ENCODE results near the gene SDK1.

Gene SDK1

DNA sequence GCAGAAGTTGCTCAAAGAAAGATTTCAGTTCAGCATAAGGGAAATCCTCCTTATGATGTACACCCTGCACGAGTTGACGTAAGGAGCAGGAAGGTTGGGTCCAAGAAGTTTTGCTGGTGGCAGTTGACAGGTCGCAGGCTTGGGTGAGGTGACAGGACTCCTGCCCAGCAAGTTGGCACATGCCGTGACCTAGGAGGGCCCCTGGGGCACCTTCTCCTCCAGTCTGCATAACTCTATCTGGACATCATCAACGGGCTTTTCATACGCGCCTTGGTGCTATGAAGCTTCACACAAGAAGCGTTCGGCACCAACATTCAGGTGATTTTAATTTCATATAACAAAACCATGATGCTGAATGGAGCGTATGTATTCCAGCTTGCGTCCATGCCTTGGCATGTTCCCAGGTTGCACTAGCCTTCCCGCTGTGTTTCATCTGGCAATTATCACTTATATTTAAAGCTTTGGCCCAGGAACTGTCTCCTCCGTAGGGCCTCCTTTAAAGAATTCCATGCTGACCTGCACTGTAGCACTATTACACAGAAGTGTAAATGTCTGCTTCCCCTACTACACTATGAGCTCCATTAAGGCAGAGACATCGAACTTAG is 729.4 kb downstream of the SDK1 start:
- no peak for DNase-seq (ENCODE audit: low read depth in 2 of 2, low spot score in 1 of 2)

DNA sequence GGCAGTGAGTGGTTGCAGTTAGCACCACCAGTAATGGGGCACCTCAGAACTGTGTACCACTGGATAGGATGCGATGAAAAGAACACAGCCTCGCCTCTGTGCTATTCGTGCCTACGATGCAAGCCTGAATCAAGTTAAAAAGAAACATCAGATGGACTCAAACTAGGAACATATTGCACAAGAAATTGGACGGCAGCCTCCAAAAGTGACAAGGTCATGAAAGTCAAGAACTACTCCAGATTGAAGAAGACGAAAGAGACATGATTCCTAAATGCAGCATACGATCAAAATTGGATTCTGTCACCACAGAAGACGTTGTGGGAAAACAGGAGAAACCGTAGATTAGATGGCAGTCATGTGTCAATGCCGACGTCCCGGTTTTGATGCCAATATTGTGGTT is 732.9 kb downstream of the SDK1 start:
- no peak for DNase-seq (ENCODE audit: low read depth in 2 of 2, low spot score in 1 of 2)

DNA sequence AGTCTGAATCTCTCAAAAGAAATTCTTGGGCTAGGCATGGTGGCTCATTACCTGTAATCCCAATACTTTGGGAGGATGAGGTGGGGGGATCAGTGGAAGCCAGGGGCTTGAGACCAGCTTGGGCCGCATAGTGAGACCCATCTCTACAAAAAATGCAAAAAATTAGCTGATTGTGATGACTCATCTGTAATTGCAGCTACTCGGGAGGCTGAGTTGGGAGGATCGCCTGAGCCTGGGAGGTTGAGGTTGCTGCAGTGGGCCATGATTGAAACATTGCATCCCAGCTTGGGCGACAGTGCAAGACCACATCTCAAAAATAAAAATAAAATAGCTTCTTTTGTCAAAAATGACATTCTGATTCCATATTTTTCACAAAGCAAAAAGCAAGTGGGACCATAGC is 736.3 kb downstream of the SDK1 start:
- DNase-seq (ENCODE audit: low read depth in 2 of 2, low spot score in 1 of 2), result no peak

DNA sequence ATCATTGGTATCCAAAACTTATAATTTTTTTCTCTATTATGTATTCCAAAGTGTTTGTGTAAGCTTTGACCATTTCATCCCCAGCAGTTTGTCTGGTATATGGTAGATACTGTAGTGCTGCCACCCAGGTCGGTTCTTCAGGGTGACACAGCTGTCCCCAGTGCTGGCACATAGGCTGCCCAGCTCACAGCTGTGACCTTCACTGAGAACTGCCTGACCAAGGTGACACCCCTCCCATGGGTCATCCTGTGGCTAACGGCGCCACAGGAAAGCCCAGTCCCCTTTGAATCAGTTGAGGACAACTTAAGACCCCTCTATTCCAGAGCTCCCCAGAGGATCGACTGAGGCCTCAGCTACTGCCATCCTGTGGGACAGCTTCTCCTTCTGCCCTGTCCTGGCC is 736.8 kb downstream of the SDK1 start:
- no peak for DNase-seq (ENCODE audit: low read depth in 2 of 2, low spot score in 1 of 2)

DNA sequence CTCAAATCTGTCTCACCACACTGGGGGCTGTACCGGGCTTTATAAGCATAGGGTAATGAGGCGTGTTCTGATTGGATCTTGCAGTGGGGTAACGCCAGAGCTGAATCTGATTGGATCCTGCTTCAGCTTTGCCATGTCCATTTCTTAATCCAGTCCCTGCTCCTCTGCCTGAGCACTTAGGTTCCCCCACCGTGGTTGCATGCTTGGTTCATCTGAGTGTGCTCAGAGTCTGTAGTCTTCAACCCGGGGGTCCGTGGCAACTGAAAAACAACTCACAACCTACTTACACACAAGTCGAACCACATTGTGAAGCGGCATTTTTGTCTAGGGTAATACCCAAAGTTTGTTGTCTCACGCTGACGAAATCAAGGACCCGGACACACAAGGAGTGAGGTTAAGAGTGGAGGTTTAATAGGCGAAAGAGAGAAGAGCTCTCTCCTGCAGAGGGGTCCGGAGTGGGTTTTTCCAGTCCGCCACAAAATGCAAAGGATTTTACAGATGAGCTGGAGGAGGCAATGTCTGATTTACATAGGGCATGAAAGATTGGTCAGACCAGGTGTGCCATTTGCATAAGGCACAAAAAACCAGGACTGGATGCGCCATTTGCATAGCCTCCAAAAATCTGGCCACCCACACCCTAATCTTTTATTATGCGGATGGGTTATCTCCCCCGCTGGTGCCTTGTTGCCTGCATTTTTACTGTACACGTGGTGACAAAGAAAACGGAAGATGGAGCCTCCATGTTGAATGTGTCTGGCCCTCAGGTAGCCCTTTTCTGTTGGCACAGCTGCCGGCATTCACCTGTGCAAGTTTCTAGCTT is 739.3 kb downstream of the SDK1 start:
- no peak for DNase-seq (ENCODE audit: low read depth in 2 of 2, low spot score in 1 of 2)

DNA sequence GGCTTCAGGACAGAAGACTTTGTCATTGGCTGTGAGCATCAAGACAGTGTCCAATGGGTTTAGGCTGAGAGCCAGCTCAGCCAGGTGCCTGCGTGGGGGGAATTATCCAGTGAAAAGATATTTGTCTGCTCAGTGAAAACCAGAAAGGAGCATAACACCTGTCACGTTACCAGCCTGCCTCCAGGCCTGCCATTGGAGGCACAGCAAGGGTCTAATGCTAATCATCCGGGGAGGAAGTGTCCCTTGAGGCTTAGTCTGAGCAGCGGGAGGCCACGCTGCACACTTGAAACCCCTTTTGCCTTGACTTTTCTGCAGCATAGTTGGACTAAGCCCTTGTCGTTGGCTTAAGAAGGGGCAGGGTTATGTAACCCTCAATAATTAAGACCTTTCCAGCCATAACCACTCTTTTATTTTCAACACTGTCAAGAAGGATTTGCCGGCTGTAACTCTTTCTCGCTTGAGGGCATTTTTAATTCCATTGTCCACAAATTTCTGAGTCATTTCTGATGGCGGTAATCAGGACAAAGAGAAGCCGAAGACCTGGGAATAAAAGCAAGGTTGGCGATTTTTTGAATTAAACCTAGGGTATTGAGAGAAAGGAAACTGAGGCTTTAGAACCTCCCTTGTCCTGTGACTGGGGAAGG is 741.5 kb downstream of the SDK1 start:
- no peak for DNase-seq (ENCODE audit: low read depth in 2 of 2, low spot score in 1 of 2)

DNA sequence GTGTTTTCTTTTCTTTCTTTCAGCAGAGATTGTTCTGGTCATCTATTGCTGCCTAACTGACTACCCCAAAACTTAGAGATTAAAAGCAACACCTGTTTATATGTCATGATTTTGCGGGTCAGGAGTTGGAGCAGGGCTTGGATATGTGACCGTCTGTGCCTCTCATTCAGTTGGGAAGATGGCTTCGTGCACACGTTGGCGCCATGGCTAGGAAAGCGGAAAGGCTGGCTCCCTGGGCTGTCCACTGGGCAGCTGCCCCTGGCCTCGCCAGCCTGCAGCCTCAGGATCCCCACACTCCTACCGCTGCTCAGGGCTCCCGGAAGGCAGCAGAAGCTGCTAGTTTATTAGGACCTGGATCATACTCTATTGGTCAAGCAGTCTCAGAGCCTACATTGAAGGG is 742.9 kb downstream of the SDK1 start:
- DNase-seq (ENCODE audit: low read depth in 2 of 2, low spot score in 1 of 2), result no peak

DNA sequence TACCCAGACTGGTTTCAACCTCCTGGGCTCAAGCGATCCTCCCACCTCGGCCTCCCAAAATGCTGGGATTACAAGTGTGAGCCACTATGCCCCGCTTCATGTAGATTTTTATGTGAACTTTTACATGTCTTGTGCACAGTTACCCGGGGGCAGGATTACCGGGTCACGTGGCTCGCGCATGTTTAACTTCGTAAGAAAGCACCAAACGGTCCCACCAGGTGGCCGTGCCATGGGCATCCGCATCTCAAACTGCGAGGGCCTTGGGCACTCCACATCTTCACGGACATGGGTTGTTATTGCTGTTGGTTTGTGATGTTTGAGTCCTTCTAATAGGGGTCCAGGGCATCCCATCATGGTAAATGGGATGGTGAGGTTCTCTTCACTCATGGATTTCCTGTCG is 744.4 kb downstream of the SDK1 start:
- DNase-seq (ENCODE audit: low read depth in 2 of 2, low spot score in 1 of 2), result no peak

DNA sequence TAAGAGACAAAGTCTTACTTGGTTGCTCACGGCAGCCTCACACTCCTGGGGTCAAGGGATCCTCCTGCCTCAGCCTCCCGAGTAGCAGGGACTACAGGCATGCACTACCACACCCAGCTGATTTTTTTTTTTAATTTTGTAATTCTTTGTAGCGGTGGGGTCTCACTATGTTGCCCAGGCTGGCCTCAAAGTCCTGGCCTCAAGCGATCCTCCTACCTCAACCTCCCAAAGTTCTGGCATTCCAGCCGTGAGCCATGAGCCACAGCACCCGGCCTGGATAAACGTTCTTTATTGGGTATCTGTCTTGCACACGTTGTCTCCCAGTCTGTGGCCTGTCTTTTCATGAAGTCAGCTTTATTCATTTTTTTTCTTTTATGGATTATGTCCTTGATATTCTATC is 744.9 kb downstream of the SDK1 start:
- DNase-seq (ENCODE audit: low read depth in 2 of 2, low spot score in 1 of 2), result no peak

DNA sequence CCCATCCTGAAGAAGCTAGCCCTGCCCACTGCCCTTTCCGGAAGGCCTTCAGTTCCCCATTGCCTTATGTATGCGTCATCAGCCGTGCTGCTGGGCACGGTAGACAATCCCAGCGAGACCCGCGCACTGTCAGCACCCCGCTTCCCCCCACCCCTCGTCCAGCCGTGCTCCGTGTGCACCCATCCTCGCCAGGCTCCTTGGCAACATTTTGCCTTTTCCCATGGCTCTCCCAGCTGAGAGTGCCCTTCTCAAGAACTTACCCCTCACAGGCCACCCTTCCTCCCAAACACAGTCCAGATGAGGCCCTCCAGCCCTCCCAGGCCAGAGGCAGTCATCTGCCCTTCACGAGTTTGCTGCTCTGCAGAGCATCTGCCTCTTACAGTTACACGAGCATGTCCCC is 747.3 kb downstream of the SDK1 start:
- no peak for DNase-seq (ENCODE audit: low read depth in 2 of 2, low spot score in 1 of 2)

DNA sequence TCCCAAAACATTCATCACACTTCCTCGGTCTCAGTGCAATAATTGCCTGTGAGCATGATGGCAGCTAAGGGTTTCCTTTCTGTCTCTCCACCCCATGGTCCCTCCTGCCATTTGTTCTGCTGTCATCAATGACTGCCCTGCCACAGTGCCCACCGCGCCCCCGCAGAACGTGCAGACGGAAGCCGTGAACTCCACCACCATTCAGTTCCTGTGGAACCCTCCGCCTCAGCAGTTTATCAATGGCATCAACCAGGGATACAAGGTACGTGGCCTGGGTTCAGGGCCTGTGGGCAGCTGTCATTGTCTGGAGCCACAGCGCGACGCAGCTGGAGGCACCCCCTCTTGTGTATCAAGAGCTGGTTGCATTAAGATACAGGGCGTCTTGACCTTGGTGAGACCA is 748.1 kb downstream of the SDK1 start:
- no peak for DNase-seq (ENCODE audit: low read depth in 2 of 2, low spot score in 1 of 2)

DNA sequence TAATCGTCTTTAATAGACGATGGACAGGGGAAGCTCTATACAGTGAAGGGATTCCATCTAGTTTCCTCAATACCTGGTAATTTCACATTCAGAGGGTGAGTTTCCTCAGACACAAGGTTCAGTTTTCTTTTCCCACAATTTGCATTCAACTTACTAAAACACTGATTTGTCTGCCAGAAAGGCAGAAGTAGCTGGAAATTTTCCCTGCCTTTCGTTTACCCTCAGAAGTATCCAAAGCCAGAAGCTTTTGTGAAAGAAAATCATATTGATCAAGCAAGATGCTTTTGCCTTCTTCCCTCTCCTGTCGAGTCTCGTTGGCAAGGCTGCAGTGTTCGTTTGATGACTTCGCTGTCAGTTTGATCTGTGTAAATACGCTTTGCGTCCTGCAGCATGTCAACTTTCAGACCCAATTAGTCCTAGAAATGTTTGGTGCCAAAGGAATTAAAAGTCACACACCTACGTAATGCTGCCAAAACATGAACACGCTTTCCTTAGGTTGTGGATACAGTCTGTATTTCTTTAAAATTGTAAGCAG is 749.1 kb downstream of the SDK1 start:
- no peak for DNase-seq (ENCODE audit: low read depth in 2 of 2, low spot score in 1 of 2)

DNA sequence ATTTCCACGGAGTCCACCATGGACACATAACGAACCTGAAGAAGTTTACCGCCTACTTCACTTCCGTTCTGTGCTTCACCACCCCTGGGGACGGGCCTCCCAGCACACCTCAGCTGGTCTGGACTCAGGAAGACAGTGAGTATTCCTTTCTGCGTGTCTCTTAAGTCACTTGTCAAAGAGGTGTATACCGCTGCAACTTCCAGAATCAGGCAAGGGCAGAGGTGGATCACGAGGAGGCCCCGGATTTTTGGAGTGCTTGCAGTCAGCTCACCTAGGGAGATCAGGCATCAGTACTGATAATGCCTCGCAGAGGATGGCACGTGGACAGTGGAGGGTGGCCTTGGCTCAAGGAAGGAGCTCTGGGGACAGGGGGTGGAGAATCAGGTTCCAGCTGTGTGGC is 750.6 kb downstream of the SDK1 start:
- DNase-seq (ENCODE audit: low read depth in 2 of 2, low spot score in 1 of 2), result no peak

DNA sequence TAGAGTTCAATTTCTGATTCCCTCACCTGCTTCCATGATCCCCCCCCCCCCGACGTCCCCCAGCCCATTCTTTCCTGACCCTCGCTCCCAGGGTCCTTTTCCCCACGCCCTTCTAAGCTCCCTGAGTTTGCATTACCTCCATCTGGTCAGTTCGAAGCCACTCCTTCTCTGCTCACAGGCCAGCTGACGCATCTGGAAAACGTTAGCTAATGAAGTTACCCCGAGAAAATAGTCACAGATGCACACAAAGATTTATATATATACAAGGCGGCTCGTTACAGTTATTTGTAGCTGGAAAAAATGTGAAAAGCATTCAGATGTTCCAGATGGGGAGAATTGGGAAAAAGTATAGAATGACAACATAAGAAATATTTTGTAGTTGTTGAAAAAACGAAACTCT is 751.1 kb downstream of the SDK1 start:
- DNase-seq (ENCODE audit: low read depth in 2 of 2, low spot score in 1 of 2), result no peak

DNA sequence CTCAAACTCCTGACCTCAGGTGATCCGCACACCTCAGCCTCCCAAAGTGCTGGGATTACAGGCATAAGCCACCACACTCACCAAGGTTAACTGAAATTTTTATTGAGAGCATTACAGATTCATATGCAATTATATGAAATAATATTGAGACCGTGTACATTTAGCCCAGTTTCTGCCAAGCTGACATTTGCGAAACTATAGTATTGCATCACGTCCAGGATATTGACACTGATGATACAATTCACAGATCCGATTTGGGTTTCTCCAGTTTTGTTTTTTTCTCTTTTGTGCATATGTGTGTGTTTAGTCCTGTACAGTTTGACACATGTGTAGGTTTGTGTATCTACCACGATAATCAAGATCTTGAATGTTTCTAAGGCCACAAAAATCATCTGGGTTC is 753.1 kb downstream of the SDK1 start:
- no peak for DNase-seq (ENCODE audit: low read depth in 2 of 2, low spot score in 1 of 2)

DNA sequence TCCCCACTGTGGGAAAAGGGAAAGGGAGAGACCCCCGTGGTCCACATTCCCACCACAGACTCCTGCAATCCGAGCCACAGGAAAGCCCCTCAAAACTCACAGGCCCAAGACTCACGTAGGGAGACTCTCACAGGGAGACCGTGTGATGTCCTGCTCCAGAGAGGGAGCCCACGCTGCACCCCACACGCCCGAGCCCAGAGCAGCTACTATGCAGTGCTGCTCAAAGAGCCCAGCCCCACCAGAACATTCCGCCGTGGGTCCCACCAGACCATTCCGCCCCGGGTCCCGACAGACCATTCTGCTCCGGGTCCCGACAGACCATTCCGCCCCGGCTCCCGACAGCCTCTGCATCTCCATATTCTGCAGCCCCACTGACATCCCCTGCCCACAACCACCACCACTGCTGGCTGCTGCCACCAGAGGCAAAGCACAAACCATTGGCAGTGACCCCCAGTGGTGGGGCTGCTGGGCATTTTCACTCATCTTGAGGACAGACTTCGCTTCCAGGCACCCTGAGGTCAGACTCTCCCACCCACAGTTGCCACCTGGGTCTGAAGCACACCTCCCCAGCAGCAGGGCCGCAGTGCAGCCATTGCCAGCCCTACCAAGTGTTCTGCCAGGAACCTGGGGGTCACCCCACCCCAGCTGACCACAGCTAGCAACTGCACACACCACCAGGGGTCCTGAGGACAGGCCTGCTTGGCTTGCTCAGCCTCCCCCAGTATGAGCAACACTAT is 755.7 kb downstream of the SDK1 start:
- no peak for DNase-seq (ENCODE audit: low read depth in 2 of 2, low spot score in 1 of 2)

DNA sequence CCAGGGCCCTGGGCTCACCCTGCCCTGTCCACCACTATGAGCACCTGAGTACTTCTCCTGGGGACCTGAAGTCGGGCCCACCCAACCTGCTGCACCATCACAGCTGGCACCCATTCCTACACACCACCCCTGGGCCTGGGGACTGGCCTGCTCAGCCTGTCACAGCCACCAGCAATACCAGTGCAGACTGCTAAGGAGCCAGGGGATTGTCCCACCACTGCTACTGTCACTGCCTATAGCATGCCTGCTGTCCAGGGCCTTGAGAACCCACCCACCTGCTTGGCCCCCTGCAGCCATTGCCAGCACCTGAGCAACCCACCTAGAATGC is 756.2 kb downstream of the SDK1 start:
- DNase-seq (ENCODE audit: low read depth in 2 of 2, low spot score in 1 of 2), result no peak

DNA sequence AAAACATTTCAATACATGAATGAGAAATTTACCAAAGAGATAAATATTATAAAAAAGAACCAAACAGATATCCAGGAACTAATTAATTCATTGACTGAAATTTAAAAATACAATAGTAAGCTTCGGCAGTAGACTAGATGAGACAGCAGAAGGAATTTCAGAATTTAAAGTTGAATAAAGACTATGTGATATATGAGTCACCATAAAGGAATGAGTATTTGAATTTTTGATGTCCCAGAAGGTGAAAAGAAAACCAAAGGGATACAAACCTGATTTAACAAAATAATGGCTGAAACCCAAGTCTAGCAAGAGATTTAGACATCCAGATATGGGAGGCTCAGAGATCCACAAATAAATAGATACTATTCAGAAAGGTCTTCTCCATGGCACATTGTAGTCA is 757.1 kb downstream of the SDK1 start:
- DNase-seq (ENCODE audit: low read depth in 2 of 2, low spot score in 1 of 2), result no peak

DNA sequence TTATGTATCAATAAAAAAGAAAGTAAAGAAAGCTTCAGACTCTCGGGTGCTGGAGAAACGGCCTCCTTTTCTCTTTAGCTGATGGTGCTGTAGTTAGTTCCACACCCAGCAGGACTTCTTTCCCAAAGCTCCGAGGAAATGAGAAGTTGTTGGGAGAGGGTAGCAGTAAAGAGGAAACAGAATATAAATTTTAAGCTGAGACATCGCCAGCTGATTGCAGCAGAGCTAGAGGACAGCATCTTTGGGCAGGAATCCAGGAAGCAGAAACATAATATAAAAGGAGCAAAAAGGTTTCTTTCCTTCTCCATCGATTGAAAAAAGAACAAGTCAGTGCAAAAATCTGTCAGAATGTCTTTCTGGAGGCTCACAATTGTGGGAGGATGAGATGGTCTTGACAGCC is 764.1 kb downstream of the SDK1 start:
- no peak for DNase-seq (ENCODE audit: low read depth in 2 of 2, low spot score in 1 of 2)

DNA sequence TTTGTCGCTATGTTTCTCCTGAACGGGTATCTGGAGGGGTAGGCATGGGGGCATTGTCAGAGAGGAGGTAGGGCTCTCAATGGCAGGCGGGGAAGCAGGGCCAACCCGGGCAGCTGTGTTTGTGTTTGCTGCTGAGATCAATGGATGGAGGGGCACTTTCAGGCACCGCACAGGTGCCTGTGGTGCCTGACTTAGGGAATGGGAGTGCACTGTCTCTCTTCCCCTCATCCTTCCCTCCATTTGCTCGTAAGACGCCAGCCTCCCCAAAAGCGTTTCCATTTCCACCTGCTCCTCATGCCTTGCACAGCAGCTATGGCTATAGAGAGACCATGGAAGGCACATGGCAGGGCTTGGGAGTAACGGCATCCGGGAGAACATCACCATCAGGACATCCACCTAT is 765.2 kb downstream of the SDK1 start:
- DNase-seq (ENCODE audit: low read depth in 2 of 2, low spot score in 1 of 2), result no peak

DNA sequence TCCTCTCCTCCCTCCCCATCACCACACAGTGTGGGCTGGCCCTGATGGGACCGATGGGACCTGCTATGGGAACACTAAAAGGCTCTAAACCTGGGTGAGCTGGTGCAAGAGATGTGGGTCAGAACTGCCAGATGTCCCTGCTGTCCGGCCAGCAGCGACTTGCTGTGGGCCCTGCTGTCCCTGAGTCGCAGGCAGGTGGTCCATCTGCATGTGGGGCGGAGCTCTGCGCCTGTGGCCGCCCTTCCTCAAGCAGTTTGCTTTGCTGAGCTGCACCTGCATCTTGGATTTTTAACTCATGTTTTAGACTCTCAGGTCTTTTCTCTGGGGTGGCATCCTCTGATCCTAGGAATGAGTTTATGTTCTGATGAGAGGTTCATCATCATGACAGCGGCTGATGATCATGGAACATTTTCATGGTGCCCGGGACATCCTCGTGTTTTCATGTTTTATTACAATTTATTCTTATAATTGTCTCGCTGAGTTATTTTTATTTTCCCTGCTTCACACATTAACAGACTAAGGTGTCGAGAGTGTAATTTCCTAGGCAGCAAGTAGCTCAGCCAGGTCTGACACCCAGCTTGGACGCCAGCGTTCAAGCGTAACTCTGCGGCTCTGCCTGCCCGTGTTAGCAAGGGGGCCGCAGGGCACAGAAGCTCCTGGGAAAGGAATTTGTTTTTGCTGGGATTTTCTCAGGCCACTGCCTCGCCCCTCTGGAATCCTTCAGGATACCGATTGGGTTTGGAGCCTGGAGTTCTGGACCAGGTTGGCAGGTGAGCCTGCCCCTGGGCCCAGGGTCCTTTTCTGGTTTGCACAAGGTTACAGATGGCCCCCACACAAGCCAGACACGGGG is 765.8 kb downstream of the SDK1 start:
- no peak for DNase-seq (ENCODE audit: low read depth in 2 of 2, low spot score in 1 of 2)

All from stimulated activated CD8-positive, alpha-beta memory T cell treated with anti-CD3 and anti-CD28 coated beads, Interleukin-4, amount 100 ng/mL, for 4 hours (primary cell).